ENCODE measurements around the gene SMC3. TPM values are rescaled to one million over a fixed set of nuclear protein-coding genes. Genes with fewer than 3 reads are reported as not detected.

Gene SMC3
- total and polyA plus RNA-seq, 4 donors: 7.2 to 26.4 (median 18.1) TPM

DNA sequence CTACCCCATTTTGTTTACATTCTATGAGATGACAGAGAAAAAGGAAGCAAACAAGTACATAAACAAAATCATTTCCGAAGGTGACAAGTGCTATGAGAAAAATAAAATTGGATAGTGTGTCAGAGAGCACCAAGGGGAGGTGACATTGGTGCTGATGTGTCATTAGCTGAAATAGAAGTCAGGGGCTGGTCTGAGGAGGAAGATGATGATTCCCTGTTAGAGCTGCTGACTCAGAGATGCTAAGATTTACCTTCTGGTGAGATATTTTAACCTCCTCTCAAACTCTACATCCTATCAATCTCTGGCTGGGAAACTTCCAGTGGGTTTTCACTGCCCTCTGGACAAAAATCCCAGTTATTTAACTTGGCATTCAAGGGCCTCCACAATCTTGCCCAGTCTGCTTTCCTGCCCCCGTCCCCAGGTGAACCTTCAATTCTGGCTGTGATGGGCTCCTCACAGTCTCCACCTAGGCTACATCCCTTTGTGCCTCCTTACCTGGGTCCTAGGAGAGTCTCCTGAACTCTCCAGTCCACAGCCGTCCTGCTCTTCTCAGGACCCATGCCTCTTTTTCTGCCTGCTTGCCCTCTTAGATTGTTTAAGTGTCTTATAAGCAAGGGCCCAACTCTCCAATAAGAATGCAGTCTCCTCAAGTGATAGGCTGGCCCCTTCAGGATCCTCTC lies 43.2 kb upstream of the SMC3 start:
- no peak overlapping the region for H3K4me3 ChIP-seq (ENCODE audit: low read depth in 1 of 3, low read length in 3 of 3)

GRCh38 chr10:110524859-110525232 lies 42.6 kb upstream of the SMC3 start:
- DNase-seq (ENCODE audit: low spot score): no peak
- peak; percentile 18 for TF ChIP-seq NR2F2 (IDR thresholded peaks at IDR 0.05)
- TF ChIP-seq, protein P1, sequence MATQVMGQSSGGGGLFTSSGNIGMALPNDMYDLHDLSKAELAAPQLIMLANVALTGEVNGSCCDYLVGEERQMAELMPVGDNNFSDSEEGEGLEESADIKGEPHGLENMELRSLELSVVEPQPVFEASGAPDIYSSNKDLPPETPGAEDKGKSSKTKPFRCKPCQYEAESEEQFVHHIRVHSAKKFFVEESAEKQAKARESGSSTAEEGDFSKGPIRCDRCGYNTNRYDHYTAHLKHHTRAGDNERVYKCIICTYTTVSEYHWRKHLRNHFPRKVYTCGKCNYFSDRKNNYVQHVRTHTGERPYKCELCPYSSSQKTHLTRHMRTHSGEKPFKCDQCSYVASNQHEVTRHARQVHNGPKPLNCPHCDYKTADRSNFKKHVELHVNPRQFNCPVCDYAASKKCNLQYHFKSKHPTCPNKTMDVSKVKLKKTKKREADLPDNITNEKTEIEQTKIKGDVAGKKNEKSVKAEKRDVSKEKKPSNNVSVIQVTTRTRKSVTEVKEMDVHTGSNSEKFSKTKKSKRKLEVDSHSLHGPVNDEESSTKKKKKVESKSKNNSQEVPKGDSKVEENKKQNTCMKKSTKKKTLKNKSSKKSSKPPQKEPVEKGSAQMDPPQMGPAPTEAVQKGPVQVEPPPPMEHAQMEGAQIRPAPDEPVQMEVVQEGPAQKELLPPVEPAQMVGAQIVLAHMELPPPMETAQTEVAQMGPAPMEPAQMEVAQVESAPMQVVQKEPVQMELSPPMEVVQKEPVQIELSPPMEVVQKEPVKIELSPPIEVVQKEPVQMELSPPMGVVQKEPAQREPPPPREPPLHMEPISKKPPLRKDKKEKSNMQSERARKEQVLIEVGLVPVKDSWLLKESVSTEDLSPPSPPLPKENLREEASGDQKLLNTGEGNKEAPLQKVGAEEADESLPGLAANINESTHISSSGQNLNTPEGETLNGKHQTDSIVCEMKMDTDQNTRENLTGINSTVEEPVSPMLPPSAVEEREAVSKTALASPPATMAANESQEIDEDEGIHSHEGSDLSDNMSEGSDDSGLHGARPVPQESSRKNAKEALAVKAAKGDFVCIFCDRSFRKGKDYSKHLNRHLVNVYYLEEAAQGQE (IDR thresholded peaks at IDR 0.05): no peak
- no peak overlapping the region for H3K4me3 ChIP-seq (ENCODE audit: low read depth in 1 of 3, low read length in 3 of 3)
- H3K4me1 ChIP-seq (ENCODE audit: control insufficient read depth in 4 of 4, insufficient read depth in 4 of 4, low read length in 3 of 4): peaks cover 1 to 8% (median 3%) of the 10 kb centered on the region in 4 donors
- 50% methylated on average over 2 of the region's 2 CpGs for WGBS
- H3K9me3 ChIP-seq (ENCODE audit: control insufficient read depth in 4 of 4, low read length in 3 of 4): no peaks in the 10 kb centered on the region
- H3K9ac ChIP-seq (ENCODE audit: low read depth in 1 of 2, low read length in 2 of 2): no peak overlapping the region
- H3K27ac ChIP-seq (ENCODE audit: low read depth in 1 of 2, low read length in 2 of 2): no peak overlapping the region
- H3K36me3 ChIP-seq (ENCODE audit: control insufficient read depth in 4 of 4, insufficient read depth in 3 of 4, low read depth in 1 of 4, low read length in 3 of 4): no peaks in the 10 kb centered on the region
- H3K27me3 ChIP-seq (ENCODE audit: control insufficient read depth in 4 of 4, insufficient read depth in 4 of 4, low read length in 3 of 4): no peaks in the 10 kb centered on the region

More for the DNA sequence above, 43.2 kb upstream of the SMC3 start:
- Histone ChIP-seq H3K4me1 (ENCODE audit: control insufficient read depth in 4 of 4, insufficient read depth in 4 of 4, low read length in 3 of 4) (peaks cover 1 to 8% (median 3%) of the 10 kb centered on the region in 4 donors), H3K27me3 (ENCODE audit: control insufficient read depth in 4 of 4, insufficient read depth in 4 of 4, low read length in 3 of 4) (no peaks in the 10 kb centered on the region), H3K36me3 (ENCODE audit: control insufficient read depth in 4 of 4, insufficient read depth in 3 of 4, low read depth in 1 of 4, low read length in 3 of 4) (no peaks in the 10 kb centered on the region), H3K9me3 (ENCODE audit: control insufficient read depth in 4 of 4, low read length in 3 of 4) (no peaks in the 10 kb centered on the region), H3K9ac (ENCODE audit: low read depth in 1 of 2, low read length in 2 of 2) (no peak overlapping the region), H3K27ac (ENCODE audit: low read depth in 1 of 2, low read length in 2 of 2) (no peak overlapping the region)
- no peak for TF ChIP-seq FOXA2 (IDR thresholded peaks at IDR 0.05)
- TF ChIP-seq RXRA (IDR thresholded peaks at IDR 0.05): no peak
- no peak for TF ChIP-seq FOXA1 (IDR thresholded peaks at IDR 0.05)
- TF ChIP-seq, protein P1 (IDR thresholded peaks at IDR 0.05): no peak
- TF ChIP-seq, protein P2, sequence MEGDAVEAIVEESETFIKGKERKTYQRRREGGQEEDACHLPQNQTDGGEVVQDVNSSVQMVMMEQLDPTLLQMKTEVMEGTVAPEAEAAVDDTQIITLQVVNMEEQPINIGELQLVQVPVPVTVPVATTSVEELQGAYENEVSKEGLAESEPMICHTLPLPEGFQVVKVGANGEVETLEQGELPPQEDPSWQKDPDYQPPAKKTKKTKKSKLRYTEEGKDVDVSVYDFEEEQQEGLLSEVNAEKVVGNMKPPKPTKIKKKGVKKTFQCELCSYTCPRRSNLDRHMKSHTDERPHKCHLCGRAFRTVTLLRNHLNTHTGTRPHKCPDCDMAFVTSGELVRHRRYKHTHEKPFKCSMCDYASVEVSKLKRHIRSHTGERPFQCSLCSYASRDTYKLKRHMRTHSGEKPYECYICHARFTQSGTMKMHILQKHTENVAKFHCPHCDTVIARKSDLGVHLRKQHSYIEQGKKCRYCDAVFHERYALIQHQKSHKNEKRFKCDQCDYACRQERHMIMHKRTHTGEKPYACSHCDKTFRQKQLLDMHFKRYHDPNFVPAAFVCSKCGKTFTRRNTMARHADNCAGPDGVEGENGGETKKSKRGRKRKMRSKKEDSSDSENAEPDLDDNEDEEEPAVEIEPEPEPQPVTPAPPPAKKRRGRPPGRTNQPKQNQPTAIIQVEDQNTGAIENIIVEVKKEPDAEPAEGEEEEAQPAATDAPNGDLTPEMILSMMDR (IDR thresholded peaks at IDR 0.05; ENCODE audit: low read depth, low read length, missing input control): no peak
- TF ChIP-seq YY1 (IDR thresholded peaks at IDR 0.05): no peak
- no peak for TF ChIP-seq HNF4G (IDR thresholded peaks at IDR 0.05)
- TF ChIP-seq TAF1 (conservative IDR thresholded peaks at IDR 0.05): no peak
- no peak for TF ChIP-seq RAD21 (IDR thresholded peaks at IDR 0.05)
- TF ChIP-seq, protein P3, sequence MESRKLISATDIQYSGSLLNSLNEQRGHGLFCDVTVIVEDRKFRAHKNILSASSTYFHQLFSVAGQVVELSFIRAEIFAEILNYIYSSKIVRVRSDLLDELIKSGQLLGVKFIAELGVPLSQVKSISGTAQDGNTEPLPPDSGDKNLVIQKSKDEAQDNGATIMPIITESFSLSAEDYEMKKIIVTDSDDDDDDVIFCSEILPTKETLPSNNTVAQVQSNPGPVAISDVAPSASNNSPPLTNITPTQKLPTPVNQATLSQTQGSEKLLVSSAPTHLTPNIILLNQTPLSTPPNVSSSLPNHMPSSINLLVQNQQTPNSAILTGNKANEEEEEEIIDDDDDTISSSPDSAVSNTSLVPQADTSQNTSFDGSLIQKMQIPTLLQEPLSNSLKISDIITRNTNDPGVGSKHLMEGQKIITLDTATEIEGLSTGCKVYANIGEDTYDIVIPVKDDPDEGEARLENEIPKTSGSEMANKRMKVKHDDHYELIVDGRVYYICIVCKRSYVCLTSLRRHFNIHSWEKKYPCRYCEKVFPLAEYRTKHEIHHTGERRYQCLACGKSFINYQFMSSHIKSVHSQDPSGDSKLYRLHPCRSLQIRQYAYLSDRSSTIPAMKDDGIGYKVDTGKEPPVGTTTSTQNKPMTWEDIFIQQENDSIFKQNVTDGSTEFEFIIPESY (IDR thresholded peaks at IDR 0.05): no peak
- no peak for TF ChIP-seq ATF3 (IDR thresholded peaks at IDR 0.05)
- 89% methylated on average over 3 of the region's 3 CpGs for WGBS
- DNase-seq (ENCODE audit: low spot score): no peak
